ENCODE data around the gene PRDX1. TPM values are rescaled to one million over a fixed set of nuclear protein-coding genes. Genes with fewer than 3 reads are reported as not detected.

PRDX1 gene
- polyA plus RNA-seq, 1 donor = 239 TPM

DNA sequence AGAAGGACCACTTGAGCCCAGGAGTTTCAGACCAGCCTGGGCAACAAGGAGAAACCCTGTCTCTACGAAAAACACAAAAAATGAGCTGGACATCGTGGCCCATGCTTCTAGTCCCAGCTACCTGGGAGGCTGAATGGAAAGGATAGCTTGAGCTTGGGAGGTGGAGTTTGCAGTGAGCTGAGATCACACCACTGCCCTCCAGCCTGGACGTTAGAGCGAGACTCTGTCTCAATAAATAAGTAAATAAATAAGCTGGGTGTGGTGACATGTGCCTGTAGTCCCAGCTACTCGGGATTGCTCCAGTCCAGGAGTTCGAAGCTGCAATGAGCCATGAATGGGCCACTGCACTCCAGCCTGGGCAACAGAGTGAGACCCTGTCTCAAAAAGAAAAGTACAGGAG is 32.5 kb upstream of the PRDX1 start:
- WGBS (ENCODE audit: insufficient coverage, low lambda C conversion rate) = no CpG with 5 or more reads among the region's 6 CpGs
- Histone ChIP-seq H3K4me3 (ENCODE audit: low read length) (no peak overlapping the region), H3K27ac (ENCODE audit: low read length) (no peak overlapping the region)

DNA sequence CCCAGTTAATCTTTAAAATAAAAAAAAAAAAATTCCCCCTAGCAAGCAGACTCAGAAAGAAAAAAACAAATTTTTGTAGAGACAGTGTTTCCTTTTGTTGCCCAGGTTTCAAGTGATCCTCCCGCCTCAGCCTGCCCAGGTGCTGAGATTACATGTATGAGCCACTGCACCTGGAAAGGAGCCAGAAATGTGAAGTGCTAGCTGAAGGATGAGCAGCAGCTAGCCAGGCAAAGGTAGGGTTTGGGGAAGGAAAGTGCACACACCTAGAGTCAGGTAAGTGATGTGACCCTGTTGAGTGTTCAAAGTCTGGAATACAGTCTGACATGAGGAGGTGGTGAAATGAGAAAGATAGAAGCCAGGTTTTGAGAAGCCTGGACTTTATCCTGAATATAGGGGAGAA is 30.6 kb upstream of the PRDX1 start:
- H3K36me3 ChIP-seq (ENCODE audit: control insufficient read depth, insufficient read depth, low read length) = peaks cover 22% of the 10 kb centered on the region
- DNase-seq = peak; percentile 70 to 83
- H3K27ac ChIP-seq (ENCODE audit: low read length) = peak overlapping the region; percentile 89
- H3K9me3 ChIP-seq (ENCODE audit: control insufficient read depth, low read depth, low read length) = no peaks in the 10 kb centered on the region
- H3K4me1 ChIP-seq (ENCODE audit: control insufficient read depth, insufficient read depth, low read length) = peaks cover 13% of the 10 kb centered on the region
- WGBS (ENCODE audit: insufficient coverage, low lambda C conversion rate) = no CpG with 5 or more reads among the region's 1 CpG
- H3K4me3 ChIP-seq (ENCODE audit: low read length) = peak overlapping the region; percentile 78
- H3K27me3 ChIP-seq (ENCODE audit: control insufficient read depth, insufficient read depth, low read length) = no peaks in the 10 kb centered on the region

More for the DNA sequence above, 32.5 kb upstream of the PRDX1 start:
- peaks cover 24% of the 10 kb centered on the region for H3K36me3 ChIP-seq (ENCODE audit: control insufficient read depth, insufficient read depth, low read length)
- no peak for DNase-seq
- H3K4me1 ChIP-seq (ENCODE audit: control insufficient read depth, insufficient read depth, low read length) = peaks cover 13% of the 10 kb centered on the region
- H3K9me3 ChIP-seq (ENCODE audit: control insufficient read depth, low read depth, low read length) = no peaks in the 10 kb centered on the region
- no peaks in the 10 kb centered on the region for H3K27me3 ChIP-seq (ENCODE audit: control insufficient read depth, insufficient read depth, low read length)

GRCh38 chr1:45551684-45552083 is 30.0 kb upstream of the PRDX1 start:
- Histone ChIP-seq H3K4me3 (ENCODE audit: low read length) (peak overlapping the region; percentile 78), H3K36me3 (ENCODE audit: control insufficient read depth, insufficient read depth, low read length) (peaks cover 21% of the 10 kb centered on the region), H3K27me3 (ENCODE audit: control insufficient read depth, insufficient read depth, low read length) (no peaks in the 10 kb centered on the region), H3K4me1 (ENCODE audit: control insufficient read depth, insufficient read depth, low read length) (peaks cover 13% of the 10 kb centered on the region), H3K9me3 (ENCODE audit: control insufficient read depth, low read depth, low read length) (no peaks in the 10 kb centered on the region), H3K27ac (ENCODE audit: low read length) (peak overlapping the region; percentile 89)
- WGBS (ENCODE audit: insufficient coverage, low lambda C conversion rate) = no CpG with 5 or more reads among the region's 3 CpGs
- DNase-seq = no peak

DNA sequence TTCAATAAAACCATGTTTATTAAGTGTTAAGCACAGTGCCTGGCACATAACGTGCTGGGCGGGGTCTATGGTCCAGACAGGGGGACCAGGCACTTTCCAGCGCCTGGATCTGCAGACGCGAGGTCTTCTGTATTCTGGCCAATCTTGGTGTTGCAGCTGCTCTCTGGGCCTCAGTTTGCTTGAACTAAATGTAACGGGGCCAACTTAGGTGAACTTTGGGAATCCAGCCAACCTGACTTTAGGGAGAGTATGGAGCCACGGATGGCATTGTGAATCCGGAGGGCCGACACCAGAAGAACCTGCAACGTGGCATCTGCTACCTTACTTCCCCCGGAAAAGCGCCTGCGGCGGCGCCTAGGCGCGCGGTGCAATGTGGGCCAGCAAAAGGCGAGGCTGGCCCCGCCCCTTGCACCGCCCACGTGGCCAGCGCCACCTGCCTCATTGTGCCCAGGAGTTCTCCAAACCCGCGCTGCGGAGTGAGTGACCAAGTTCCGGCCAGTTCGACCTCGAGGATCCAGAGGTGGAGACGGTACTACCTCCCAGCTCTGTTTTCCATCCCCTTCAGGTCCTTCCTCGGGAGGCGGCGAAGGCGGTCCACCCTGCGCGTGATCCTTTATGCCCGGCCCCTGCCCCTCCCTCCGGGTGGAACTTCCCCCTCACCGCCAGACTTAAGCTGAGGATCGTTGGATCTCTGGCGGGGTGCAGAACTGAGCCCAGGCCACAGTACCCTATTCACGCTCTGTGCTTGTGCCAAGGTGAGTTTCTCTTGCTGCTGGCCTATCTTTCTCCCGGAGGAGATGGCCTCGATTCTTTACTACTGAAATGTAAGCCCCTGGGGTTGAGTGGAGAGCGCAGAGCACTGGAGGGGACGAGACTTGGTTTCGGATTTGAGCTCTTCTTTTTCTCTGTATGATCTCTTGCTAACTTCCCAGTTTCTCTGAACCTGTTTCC is 29.0 kb upstream of the PRDX1 start, which contains the start of gene AKR1A1:
Gene AKR1A1 (plus strand): TSS at position 426 of the 951 bp plus-strand sequence. CDS start 10,969 bp downstream, outside the sequence.
- DNase-seq = peak; percentile 90 to 97
- H3K4me3 ChIP-seq (ENCODE audit: low read length) = peak within 1 kb of the TSS; percentile 78
- peak within 1 kb of the TSS; percentile 89 for H3K27ac ChIP-seq (ENCODE audit: low read length)
- no peaks in the 10 kb centered on the region for H3K9me3 ChIP-seq (ENCODE audit: control insufficient read depth, low read depth, low read length)
- peaks cover 15% of the 10 kb centered on the region for H3K36me3 ChIP-seq (ENCODE audit: control insufficient read depth, insufficient read depth, low read length)
- no CpG with 5 or more reads among the region's 47 CpGs for WGBS (ENCODE audit: insufficient coverage, low lambda C conversion rate)
- H3K27me3 ChIP-seq (ENCODE audit: control insufficient read depth, insufficient read depth, low read length) = no peaks in the 10 kb centered on the region
- H3K4me1 ChIP-seq (ENCODE audit: control insufficient read depth, insufficient read depth, low read length) = peaks cover 17% of the 10 kb centered on the region

- peak; percentile 65 to 84 for DNase-seq
- H3K27me3 ChIP-seq (ENCODE audit: control insufficient read depth, insufficient read depth, low read length) = no peaks in the 10 kb centered on the region
- no peaks in the 10 kb centered on the region for H3K9me3 ChIP-seq (ENCODE audit: control insufficient read depth, low read depth, low read length)
- peak overlapping the region; percentile 77 for H3K27ac ChIP-seq (ENCODE audit: low read length)
- no peaks in the 10 kb centered on the region for H3K36me3 ChIP-seq (ENCODE audit: control insufficient read depth, insufficient read depth, low read length)
- WGBS (ENCODE audit: insufficient coverage, low lambda C conversion rate) = 100% methylated on average over 1 of the region's 7 CpGs
- H3K4me1 ChIP-seq (ENCODE audit: control insufficient read depth, insufficient read depth, low read length) = peaks cover 45% of the 10 kb centered on the region
- H3K4me3 ChIP-seq (ENCODE audit: low read length) = no peak overlapping the region
These were observed 24.0 kb upstream of the PRDX1 start for GRCh38 chr1:45545553-45546310.

DNA sequence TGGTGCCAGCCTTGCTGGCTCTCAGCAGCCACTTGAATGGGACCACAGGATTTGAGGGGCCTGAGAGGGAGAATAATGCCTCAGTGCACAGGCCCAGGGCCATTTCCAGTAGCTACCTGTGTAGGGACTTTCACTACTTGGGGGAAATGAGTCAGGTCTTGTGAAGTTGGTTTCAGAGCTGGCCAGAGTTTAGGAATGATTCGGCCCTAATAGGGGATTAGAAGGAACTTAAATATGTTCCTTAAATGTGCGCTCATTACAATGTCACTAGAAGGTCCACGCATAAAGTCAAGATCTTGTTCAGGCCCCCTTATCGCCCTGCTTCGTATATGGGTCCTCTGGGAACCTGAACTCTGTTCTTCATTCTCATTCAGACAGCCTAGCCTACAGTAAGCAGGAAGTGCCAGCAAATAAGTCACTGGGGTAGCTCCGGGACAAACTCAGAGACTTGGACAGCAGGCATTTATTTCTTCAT is 23.4 kb upstream of the PRDX1 start:
- WGBS (ENCODE audit: insufficient coverage, low lambda C conversion rate) = no CpG with 5 or more reads among the region's 6 CpGs
- DNase-seq = peak in 1 of 2 donors; percentile 73
- Histone ChIP-seq H3K27ac (ENCODE audit: low read length) (peak overlapping the region; percentile 77), H3K27me3 (ENCODE audit: control insufficient read depth, insufficient read depth, low read length) (no peaks in the 10 kb centered on the region), H3K36me3 (ENCODE audit: control insufficient read depth, insufficient read depth, low read length) (no peaks in the 10 kb centered on the region), H3K4me1 (ENCODE audit: control insufficient read depth, insufficient read depth, low read length) (peaks cover 41% of the 10 kb centered on the region), H3K9me3 (ENCODE audit: control insufficient read depth, low read depth, low read length) (no peaks in the 10 kb centered on the region), H3K4me3 (ENCODE audit: low read length) (no peak overlapping the region)

DNA sequence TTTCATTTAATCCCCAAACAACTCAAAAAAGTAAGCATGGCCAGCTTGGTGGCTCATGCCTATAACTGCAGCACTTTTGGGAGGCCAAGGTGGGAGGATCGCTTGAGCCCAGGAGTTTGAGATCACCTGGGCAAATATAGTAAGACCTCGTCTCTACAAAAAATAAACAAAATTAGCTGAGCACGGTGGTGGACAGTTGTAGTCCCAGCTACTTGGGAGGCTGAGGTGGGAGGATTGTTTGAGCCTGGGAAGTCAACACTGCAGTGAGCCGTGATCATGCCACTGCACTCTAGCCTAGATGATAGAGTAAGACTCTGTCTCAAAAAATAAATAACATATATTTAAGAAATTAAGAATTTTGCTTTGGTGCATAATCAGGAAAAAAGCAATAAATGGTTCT is 22.8 kb upstream of the PRDX1 start:
- Histone ChIP-seq H3K27me3 (ENCODE audit: control insufficient read depth, insufficient read depth, low read length) (no peaks in the 10 kb centered on the region), H3K4me3 (ENCODE audit: low read length) (no peak overlapping the region), H3K27ac (ENCODE audit: low read length) (peak overlapping the region; percentile 77), H3K4me1 (ENCODE audit: control insufficient read depth, insufficient read depth, low read length) (peaks cover 41% of the 10 kb centered on the region), H3K9me3 (ENCODE audit: control insufficient read depth, low read depth, low read length) (no peaks in the 10 kb centered on the region), H3K36me3 (ENCODE audit: control insufficient read depth, insufficient read depth, low read length) (no peaks in the 10 kb centered on the region)
- no peak for DNase-seq
- WGBS (ENCODE audit: insufficient coverage, low lambda C conversion rate) = no CpG with 5 or more reads among the region's 4 CpGs

GRCh38 chr1:45543581-45544417 is 22.1 kb upstream of the PRDX1 start:
- Histone ChIP-seq H3K27ac (ENCODE audit: low read length) (peak overlapping the region; percentile 76), H3K9me3 (ENCODE audit: control insufficient read depth, low read depth, low read length) (no peaks in the 10 kb centered on the region), H3K36me3 (ENCODE audit: control insufficient read depth, insufficient read depth, low read length) (no peaks in the 10 kb centered on the region), H3K4me1 (ENCODE audit: control insufficient read depth, insufficient read depth, low read length) (peaks cover 41% of the 10 kb centered on the region), H3K27me3 (ENCODE audit: control insufficient read depth, insufficient read depth, low read length) (no peaks in the 10 kb centered on the region), H3K4me3 (ENCODE audit: low read length) (no peak overlapping the region)
- peak; percentile 71 to 81 for DNase-seq
- WGBS (ENCODE audit: insufficient coverage, low lambda C conversion rate) = no CpG with 5 or more reads among the region's 8 CpGs

DNA sequence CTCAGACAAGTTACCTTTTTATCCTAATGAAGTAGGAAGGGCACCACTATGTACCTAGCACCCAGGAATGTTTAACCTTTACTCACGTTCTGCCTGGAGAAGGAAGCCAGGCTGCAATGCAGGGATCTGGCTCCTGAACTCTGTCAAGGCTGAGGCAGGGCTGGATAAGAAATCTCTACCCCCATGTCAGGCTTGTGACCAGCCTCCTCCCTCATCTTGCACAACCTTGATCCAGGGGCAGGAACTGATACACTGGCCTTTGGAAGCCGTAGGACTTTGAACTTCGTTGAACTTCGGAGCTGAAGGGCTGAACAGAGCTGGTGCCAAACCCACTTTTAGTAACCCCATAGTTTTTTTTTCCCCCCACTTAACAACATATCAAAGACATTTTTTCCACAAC is 20.9 kb upstream of the PRDX1 start:
- Histone ChIP-seq H3K4me3 (ENCODE audit: low read length) (no peak overlapping the region), H3K36me3 (ENCODE audit: control insufficient read depth, insufficient read depth, low read length) (no peaks in the 10 kb centered on the region), H3K4me1 (ENCODE audit: control insufficient read depth, insufficient read depth, low read length) (peaks cover 41% of the 10 kb centered on the region), H3K27ac (ENCODE audit: low read length) (peak overlapping the region; percentile 76), H3K27me3 (ENCODE audit: control insufficient read depth, insufficient read depth, low read length) (no peaks in the 10 kb centered on the region), H3K9me3 (ENCODE audit: control insufficient read depth, low read depth, low read length) (no peaks in the 10 kb centered on the region)
- peak; percentile 95 to 98 for DNase-seq
- WGBS (ENCODE audit: insufficient coverage, low lambda C conversion rate) = 20% methylated on average over 1 of the region's 4 CpGs
